Caco-2 (cell line): ENCODE measurements around the gene ATF6B. TPM values are rescaled to one million over a fixed set of nuclear protein-coding genes. Genes with fewer than 3 reads are reported as not detected.

Source experiments
- BruUV-seq: library from RNA; stranded (reverse); fragments of 400-500 nt; replicated peaks from 2 replicates; lab custom pipeline; 2021; lab: Mats Ljungman, UMichigan
- CTCF ChIA-PET: fragments of 300-600 bp; sonication (Branson Sonifier 250); formaldehyde crosslinking; loops from one replicate; lab custom pipeline; 2022; ENCODE audit warnings: antibody characterized with exemption; lab: Charles Lee
- POLR2A ChIA-PET: fragments of 300-600 bp; sonication (Branson Sonifier 250); formaldehyde crosslinking; loops from one replicate; lab custom pipeline; 2022; ENCODE audit warnings: antibody characterized with exemption; lab: Charles Lee
- DNase-seq, 2 experiments: peaks; one replicate each; pipeline versions ENCODE4 v3.0.0 to v3.0.0-alpha.2; 2020 to 2022
- H3K27me3 ChIP-seq: replicated peaks from 2 replicates; pipeline ENCODE4 v1.6.0; 2011; ENCODE audit warnings: low read length; ENCODE audit not compliant: control insufficient read depth, insufficient read depth
- H3K36me3 ChIP-seq: 2 replicates; pipeline ENCODE4 v1.5.1; 2011; ENCODE audit warnings: low read length; ENCODE audit not compliant: control insufficient read depth, insufficient read depth
- H3K4me1 ChIP-seq: fragments of 250-450 bp; sonication (Bioruptor Pico); 2 replicates; pipeline ENCODE4 v1.5.1; 2020; ENCODE audit warnings: mild to moderate bottlenecking
- H3K4me3 ChIP-seq: 2 replicates; pipeline ENCODE4 v1.5.1; 2011; ENCODE audit warnings: low read depth, mild to moderate bottlenecking, control low read depth, low read length
- H3K9me3 ChIP-seq: fragments of 250-450 bp; sonication (Bioruptor Pico); 2 replicates; pipeline ENCODE4 v1.5.1; 2020; ENCODE audit warnings: mild to moderate bottlenecking, moderate library complexity
- H3K27ac Mint-ChIP-seq: one replicate; pipeline ENCODE4 v1.8.0; 2022; ENCODE audit warnings: mixed read lengths; ENCODE audit not compliant: unreplicated experiment
- H3K27me3 Mint-ChIP-seq: one replicate; pipeline ENCODE4 v1.8.0; 2022; ENCODE audit warnings: mixed read lengths; ENCODE audit not compliant: insufficient read depth, unreplicated experiment
- H3K36me3 Mint-ChIP-seq: one replicate; pipeline ENCODE4 v1.8.0; 2022; ENCODE audit warnings: mild to moderate bottlenecking, mixed read lengths; ENCODE audit not compliant: insufficient read depth, unreplicated experiment
- H3K4me1 Mint-ChIP-seq: one replicate; pipeline ENCODE4 v1.8.0; 2022; ENCODE audit warnings: low read depth, mixed read lengths; ENCODE audit not compliant: unreplicated experiment
- H3K4me3 Mint-ChIP-seq: one replicate; pipeline ENCODE4 v1.8.0; 2022; ENCODE audit warnings: mild to moderate bottlenecking, moderate library complexity, mixed read lengths; ENCODE audit not compliant: unreplicated experiment
- H3K9me3 Mint-ChIP-seq: one replicate; pipeline ENCODE4 v1.8.0; 2022; ENCODE audit warnings: mixed read lengths; ENCODE audit not compliant: unreplicated experiment
- CTCF ChIP-seq, 2 experiments: fragments of 200-600 bp in 1 of 2; IDR thresholded peaks; 1 replicate in 1 of 2; 2 replicates in 1 of 2; pipeline versions ENCODE4 v1.5.1 to v1.8.0; 2011 to 2022; ENCODE audit warnings: antibody characterized with exemption in 1 of 2, control low read depth in 1 of 2, inconsistent platforms in 1 of 2, low read depth in 1 of 2, low read length in 1 of 2, mild to moderate bottlenecking in 1 of 2, moderate library complexity in 1 of 2; ENCODE audit not compliant: insufficient read depth in 1 of 2, severe bottlenecking in 1 of 2, unreplicated experiment in 1 of 2
- intact Hi-C: fragments of 100-400 bp; cut with micrococcal nuclease; formaldehyde crosslinking; loops from one replicate; pipeline ENCODE4 v1.10.0; 2022; ENCODE audit not compliant: unreplicated experiment
- total RNA-seq: library from RNA; stranded (reverse); gene quantifications from 2 replicates; pipeline ENCODE4 v1.2.3, GENCODE V29; 2022

ATF6B gene
- total RNA-seq, 1 experiment from 2014 or later, result 64.9 TPM

GRCh38 chr6:32174416-32174815 lies 46.4 kb upstream of the ATF6B start:
- peaks cover 24% of the 10 kb centered on the region for H3K4me1 ChIP-seq
- no peaks in the 10 kb centered on the region for H3K36me3 ChIP-seq
- H3K4me3 ChIP-seq, result no peak overlapping the region
- ChIA-PET CTCF (no interaction called here), POLR2A (no interaction called here)
- H3K27me3 ChIP-seq, result no peaks in the 10 kb centered on the region
- BruUV-seq, result no TSS peak
- no peak for TF ChIP-seq CTCF (IDR thresholded peaks at IDR 0.05; ENCODE audit: insufficient read depth in 1 of 2, low read depth in 1 of 2, low read length in 1 of 2, severe bottlenecking in 1 of 2, unreplicated experiment in 1 of 2)
- no peak overlapping the region for H3K27ac Mint-ChIP-seq
- peaks cover 52% of the 10 kb centered on the region for H3K36me3 Mint-ChIP-seq
- intact Hi-C loops, result no loop called here
- peak overlapping the region; percentile 43 for H3K4me3 Mint-ChIP-seq
- peaks cover 44% of the 10 kb centered on the region for H3K4me1 Mint-ChIP-seq
- no peaks in the 10 kb centered on the region for H3K9me3 Mint-ChIP-seq
- no peaks in the 10 kb centered on the region for H3K27me3 Mint-ChIP-seq
- DNase-seq, result no peak
- H3K9me3 ChIP-seq, result no peaks in the 10 kb centered on the region

GRCh38 chr6:32173051-32173727 lies 45.1 kb upstream of the ATF6B start:
- Histone ChIP-seq H3K4me1 (peaks cover 35% of the 10 kb centered on the region), H3K27me3 (no peaks in the 10 kb centered on the region), H3K4me3 (no peak overlapping the region), H3K9me3 (no peaks in the 10 kb centered on the region), H3K36me3 (no peaks in the 10 kb centered on the region)
- H3K27me3 Mint-ChIP-seq, result no peaks in the 10 kb centered on the region
- H3K27ac Mint-ChIP-seq, result peak overlapping the region; percentile 31
- intact Hi-C loops, result no loop called here
- H3K4me3 Mint-ChIP-seq, result peak overlapping the region; percentile 43
- peaks cover 35% of the 10 kb centered on the region for H3K4me1 Mint-ChIP-seq
- DNase-seq, result peak; percentile 42 to 59
- no peaks in the 10 kb centered on the region for H3K9me3 Mint-ChIP-seq
- no TSS peak for BruUV-seq
- ChIA-PET CTCF (no interaction called here), POLR2A (no interaction called here)
- no peak for TF ChIP-seq CTCF (IDR thresholded peaks at IDR 0.05; ENCODE audit: insufficient read depth in 1 of 2, low read depth in 1 of 2, low read length in 1 of 2, severe bottlenecking in 1 of 2, unreplicated experiment in 1 of 2)
- H3K36me3 Mint-ChIP-seq, result peaks cover 52% of the 10 kb centered on the region

- Histone ChIP-seq H3K4me1 (peaks cover 40% of the 10 kb centered on the region), H3K36me3 (no peaks in the 10 kb centered on the region), H3K9me3 (no peaks in the 10 kb centered on the region), H3K27me3 (no peaks in the 10 kb centered on the region), H3K4me3 (no peak overlapping the region)
- Mint-ChIP-seq H3K27ac (peak overlapping the region; percentile 14), H3K9me3 (no peaks in the 10 kb centered on the region), H3K4me3 (no peak overlapping the region), H3K4me1 (peaks cover 32% of the 10 kb centered on the region), H3K36me3 (peaks cover 60% of the 10 kb centered on the region), H3K27me3 (no peaks in the 10 kb centered on the region)
- POLR2A ChIA-PET, result no interaction called here
- TF ChIP-seq CTCF (IDR thresholded peaks at IDR 0.05; ENCODE audit: insufficient read depth in 1 of 2, low read depth in 1 of 2, low read length in 1 of 2, severe bottlenecking in 1 of 2, unreplicated experiment in 1 of 2), result no peak
- intact Hi-C loops, result no loop called here
- no TSS peak for BruUV-seq
- CTCF ChIA-PET, result no interaction called here
- no peak for DNase-seq
Observed at GRCh38 chr6:32171234-32171633, 43.2 kb upstream of the ATF6B start.
